Heart right ventricle (tissue), 16 donors: ENCODE results near the gene IDH3B. TPM values are rescaled to one million over a fixed set of nuclear protein-coding genes. Genes with fewer than 3 reads are reported as not detected.

Experiments
- ATAC-seq, 8 donors: fragments of 200-7000 bp; cut with Tn5 transposase; one replicate each; pipeline ENCODE4 v1.9.1; 2020; ENCODE audit warnings: mild to moderate bottlenecking in 8 of 8, moderate library complexity in 8 of 8, moderate number of reproducible peaks in 1 of 8
- DNase-seq, 2 donors: peaks; one replicate each; pipeline ENCODE4 v3.0.0-alpha.2; 2020
- H3K27ac ChIP-seq, 10 donors: fragments of 200-600 bp; sonication (generic) in 2 of 10; one replicate each; pipeline versions ENCODE4 v1.5.0 to v1.8.0; 2020 to 2022; ENCODE audit warnings: mild to moderate bottlenecking in 3 of 10
- H3K27me3 ChIP-seq, 7 donors: fragments of 200-600 bp; one replicate each; pipeline ENCODE4 v1.8.0; 2021 to 2022; ENCODE audit warnings: mild to moderate bottlenecking in 2 of 7
- H3K36me3 ChIP-seq, 9 donors: fragments of 200-600 bp; sonication (generic) in 1 of 9; one replicate each; pipeline versions ENCODE4 v1.5.0 to v1.8.0; 2020 to 2022; ENCODE audit warnings: mild to moderate bottlenecking in 2 of 9
- H3K4me1 ChIP-seq, 9 donors: fragments of 200-600 bp; sonication (generic) in 1 of 9; one replicate each; pipeline versions ENCODE4 v1.5.0 to v1.8.0; 2020 to 2022; ENCODE audit warnings: mild to moderate bottlenecking in 4 of 9
- H3K4me3 ChIP-seq, 10 donors: fragments of 200-600 bp; sonication (generic) in 2 of 10; one replicate each; pipeline versions ENCODE4 v1.5.0 to v1.8.0; 2020 to 2022; ENCODE audit warnings: mild to moderate bottlenecking in 7 of 10, moderate library complexity in 2 of 10
- H3K9me3 ChIP-seq, 11 donors: fragments of 200-600 bp in 10 of 11; sonication (generic) in 2 of 11; one replicate each; pipeline versions ENCODE4 v1.5.0 to v1.8.0; 2013 to 2022; ENCODE audit warnings: mild to moderate bottlenecking in 2 of 11, control low read depth in 1 of 11, moderate library complexity in 1 of 11
- CTCF ChIP-seq, 9 donors: fragments of 200-600 bp; sonication (generic) in 2 of 9; IDR thresholded peaks; one replicate each; pipeline versions ENCODE4 v1.5.0 to v1.8.0; 2021 to 2022; ENCODE audit warnings: antibody characterized with exemption in 9 of 9, mild to moderate bottlenecking in 5 of 9, moderate library complexity in 1 of 9
- WGBS, 2 donors: extraction: QIAGEN DNeasy Blood & Tissue Kit; methylation state at CpG; one replicate each; pipeline ENCODE4 v1.1.7; 2013; ENCODE audit warnings: inconsistent platforms in 1 of 2; 5-methylcytosine and 5-hydroxymethylcytosine counted together
- intact Hi-C, 10 donors: fragments of 100-400 bp; cut with DNase I; formaldehyde crosslinking; loops; one replicate each; pipeline versions ENCODE4 v1.11.1 to v1.14.2; 2022
- polyA plus RNA-seq, 2 donors: library from polyadenylated mRNA; stranded (reverse); fragments of 200-250 nt; gene quantifications; one replicate each; pipeline ENCODE4 v1.2.3, GENCODE V29; 2013
- total RNA-seq, 10 donors: library from RNA; stranded (reverse); fragmentation: NEBNext Ultra II Directional in 3 of 10; extraction: Animal tissue kit (Norgen Biotek cat#: 25700) in 3 of 10; gene quantifications; one replicate each; pipeline versions ENCODE4 v1.2.1 to v1.2.4, GENCODE V29; 2021 to 2023
- donor health status: Arrhythmogenic right ventricular cardiomyopathy.
- donor health status: ischemic (EF 13 %, LVEDD 7.1; RV severe dilation, severe dysfunction).
- donor health status: healthy with polysubstance abuse.
- donor health status: DM: no; HTN: yes; CAD: no.
- donor health status: DM: no; HTN: no; CAD: no.
- donor health status: ischemic (EF 25% LVEDD 6.9; RV normal size, moderate dysfunction).
- donor health status: ischemic (EF 25% LVEDD 5.7; RV mildly dilated, moderate dysfunction).
- donor health status: healthy.
- donor health status: DM: yes; HTN: yes; CAD: no.
- donor health status: Ischemic cardiomyopathy.
- donor health status: ischemic (EF 35%, LVEDD 5.7; RV mildly dilated, moderate dysfunction).
- donor health status: nonischemic (EF 11% LVEDD 7.7; RV severe dilation, severe dysfunction).
- donor health status: DM: yes; HTN: yes; CAD: no.
- donor health status: PGD.
- donor health status: ischemic (EF 29% LVEDD 5.4; RV normal size, mild dysfunction).
- donor health status: nonischemic (EF 23%, LVEDD 6.1; RV moderate dilation, normal function).

Gene IDH3B
- total and polyA plus RNA-seq, 12 donors = 120 to 264 (median 217) TPM

DNA sequence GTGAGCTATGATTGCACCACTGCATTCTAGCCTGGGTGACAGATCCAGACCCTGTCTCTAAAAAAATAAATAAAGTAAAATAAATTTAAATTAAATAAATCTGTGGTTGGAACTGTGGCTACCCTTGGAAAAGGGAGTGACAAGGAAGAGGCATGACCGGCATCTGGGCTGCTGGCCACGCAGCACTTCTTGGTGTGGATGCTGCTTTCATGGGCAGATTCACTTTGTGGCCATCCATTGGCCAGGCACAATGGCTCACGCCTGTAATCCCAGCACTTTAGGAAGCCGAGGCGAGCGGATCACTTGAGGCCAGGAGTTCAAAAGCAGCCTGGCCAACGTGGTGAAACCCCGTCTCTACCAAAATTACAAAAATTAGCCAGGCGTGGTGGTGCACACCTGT lies 44.6 kb upstream of the IDH3B start:
- TF ChIP-seq CTCF (IDR thresholded peaks at IDR 0.05) = no peak
- Histone ChIP-seq H3K9me3 (no peaks in the 10 kb centered on the region), H3K27me3 (peaks cover 0 to 8% (median 0%) of the 10 kb centered on the region in 7 donors), H3K4me1 (no peaks in the 10 kb centered on the region), H3K36me3 (no peaks in the 10 kb centered on the region), H3K27ac (no peak overlapping the region), H3K4me3 (no peak overlapping the region)
- WGBS, 2 donors = 85 to 92% methylated on average over 9 of the region's 9 CpGs
- intact Hi-C loops = no loop called here
- ATAC-seq (no peak), DNase-seq (no peak)

DNA sequence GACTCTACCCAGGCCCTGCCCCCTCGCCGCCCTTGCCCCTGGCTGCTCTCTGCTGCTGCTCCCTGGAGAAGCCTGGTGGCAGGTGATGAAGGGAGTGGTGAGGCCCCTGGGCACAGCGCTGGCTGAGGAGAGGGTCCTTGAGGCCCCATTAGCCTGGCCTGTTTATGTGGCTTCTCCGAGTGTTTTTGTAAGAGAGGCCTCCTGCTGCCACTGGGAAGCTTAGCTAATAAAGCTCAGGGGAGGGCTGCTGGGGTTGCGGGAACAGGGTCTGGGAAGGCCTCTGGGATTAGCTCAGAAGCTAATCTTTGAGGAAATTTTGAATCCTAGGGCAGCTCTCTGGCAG lies 44.0 kb upstream of the IDH3B start:
- H3K36me3 ChIP-seq = no peaks in the 10 kb centered on the region
- WGBS, 2 donors = 86 to 89% methylated on average over 5 of the region's 5 CpGs
- no peak overlapping the region for H3K4me3 ChIP-seq
- intact Hi-C loops = no loop called here
- no peak overlapping the region for H3K27ac ChIP-seq
- ATAC-seq (no peak), DNase-seq (no peak)
- no peaks in the 10 kb centered on the region for H3K4me1 ChIP-seq
- TF ChIP-seq CTCF (IDR thresholded peaks at IDR 0.05) = no peak
- H3K9me3 ChIP-seq = no peaks in the 10 kb centered on the region
- peaks cover 0 to 8% (median 0%) of the 10 kb centered on the region in 7 donors for H3K27me3 ChIP-seq

GRCh38 chr20:2707353-2708072 lies 43.5 kb upstream of the IDH3B start:
- H3K27me3 ChIP-seq = peaks cover 0 to 8% (median 0%) of the 10 kb centered on the region in 7 donors
- no peak overlapping the region for H3K27ac ChIP-seq
- no peak for TF ChIP-seq CTCF (IDR thresholded peaks at IDR 0.05)
- 85 to 87% methylated on average over 12 of the region's 12 CpGs for WGBS, 2 donors
- no peak overlapping the region for H3K4me3 ChIP-seq
- ATAC-seq (peak in 1 of 8 donors; percentile 13), DNase-seq (no peak)
- intact Hi-C loops = no loop called here
- H3K36me3 ChIP-seq = no peaks in the 10 kb centered on the region
- H3K4me1 ChIP-seq = no peaks in the 10 kb centered on the region
- H3K9me3 ChIP-seq = no peaks in the 10 kb centered on the region

GRCh38 chr20:2706688-2707352 lies 42.8 kb upstream of the IDH3B start:
- H3K27ac ChIP-seq = no peak overlapping the region
- no peaks in the 10 kb centered on the region for H3K36me3 ChIP-seq
- no peak for ATAC-seq
- intact Hi-C loops = no loop called here
- WGBS, 2 donors = 79 to 81% methylated on average over 6 of the region's 6 CpGs
- TF ChIP-seq CTCF (IDR thresholded peaks at IDR 0.05) = no peak
- peaks cover 0 to 8% (median 0%) of the 10 kb centered on the region in 7 donors for H3K27me3 ChIP-seq
- DNase-seq = no peak
- H3K9me3 ChIP-seq = no peaks in the 10 kb centered on the region
- no peaks in the 10 kb centered on the region for H3K4me1 ChIP-seq
- H3K4me3 ChIP-seq = no peak overlapping the region
